Activated T-cell treated with anti-CD3 and anti-CD28 coated beads, Interleukin-2, amount 50 U/mL, for 72 hours (primary cell): ENCODE results near the gene CDH2. TPM values are rescaled to one million over a fixed set of nuclear protein-coding genes. Genes with fewer than 3 reads are reported as not detected.

Experiments
- ATAC-seq, 2 donors: fragments of 150-1000 bp; cut with Tn5 transposase; replicated peaks in 1 of 2; 2 replicates each; pipeline ENCODE4 v1.10.0; 2021; ENCODE audit warnings: moderate library complexity in 2 of 2, mild to moderate bottlenecking in 1 of 2
- DNase-seq, 2 donors: peaks; one replicate each; pipeline ENCODE4 v3.0.0; 2021 to 2022; ENCODE audit warnings: mixed read lengths in 1 of 2
- H3K27ac Mint-ChIP-seq: one replicate; pipeline ENCODE4 v1.8.0; 2022; ENCODE audit warnings: mild to moderate bottlenecking, moderate library complexity, mixed read lengths
- H3K27me3 Mint-ChIP-seq: one replicate; pipeline ENCODE4 v1.8.0; 2022; ENCODE audit warnings: low read depth, mixed read lengths
- H3K36me3 Mint-ChIP-seq, 2 donors: one replicate each; pipeline ENCODE4 v1.8.0; 2022; ENCODE audit warnings: mixed read lengths in 2 of 2, mild to moderate bottlenecking in 1 of 2; ENCODE audit not compliant: insufficient read depth in 2 of 2
- H3K4me1 Mint-ChIP-seq: one replicate; pipeline ENCODE4 v1.8.0; 2022; ENCODE audit warnings: low read depth, mixed read lengths
- H3K4me3 Mint-ChIP-seq, 2 donors: one replicate each; pipeline ENCODE4 v1.8.0; 2022; ENCODE audit warnings: mild to moderate bottlenecking in 2 of 2, mixed read lengths in 2 of 2, moderate library complexity in 2 of 2
- H3K9me3 Mint-ChIP-seq, 2 donors: one replicate each; pipeline ENCODE4 v1.8.0; 2022; ENCODE audit warnings: mixed read lengths in 2 of 2
- total RNA-seq, 2 donors: library from RNA; stranded (reverse); gene quantifications; one replicate each; pipeline ENCODE4 v1.2.3, GENCODE V29; 2022

The CDH2 gene
- total RNA-seq, 2 donors from 2014 or later, result 0.07 TPM; not detected in 1

GRCh38 chr18:28086670-28087552, 90.0 kb downstream of the CDH2 start:
- no peak for ATAC-seq
- Mint-ChIP-seq H3K27me3 (no peaks in the 10 kb centered on the region), H3K27ac (no peak overlapping the region), H3K9me3 (peaks cover 3 to 6% of the 10 kb centered on the region in 2 donors), H3K36me3 (peaks cover 0 to 1% of the 10 kb centered on the region in 2 donors), H3K4me1 (no peaks in the 10 kb centered on the region), H3K4me3 (no peak overlapping the region)
- DNase-seq, result no peak

- H3K4me1 Mint-ChIP-seq, result no peaks in the 10 kb centered on the region
- DNase-seq (no peak), ATAC-seq (no peak)
- no peaks in the 10 kb centered on the region for H3K27me3 Mint-ChIP-seq
- H3K36me3 Mint-ChIP-seq, result peaks cover 0 to 1% of the 10 kb centered on the region in 2 donors
- no peak overlapping the region for H3K4me3 Mint-ChIP-seq
- H3K27ac Mint-ChIP-seq, result no peak overlapping the region
- peaks cover 3 to 6% of the 10 kb centered on the region in 2 donors for H3K9me3 Mint-ChIP-seq
Observed at GRCh38 chr18:28081516-28081915, 95.4 kb downstream of the CDH2 start.

DNA sequence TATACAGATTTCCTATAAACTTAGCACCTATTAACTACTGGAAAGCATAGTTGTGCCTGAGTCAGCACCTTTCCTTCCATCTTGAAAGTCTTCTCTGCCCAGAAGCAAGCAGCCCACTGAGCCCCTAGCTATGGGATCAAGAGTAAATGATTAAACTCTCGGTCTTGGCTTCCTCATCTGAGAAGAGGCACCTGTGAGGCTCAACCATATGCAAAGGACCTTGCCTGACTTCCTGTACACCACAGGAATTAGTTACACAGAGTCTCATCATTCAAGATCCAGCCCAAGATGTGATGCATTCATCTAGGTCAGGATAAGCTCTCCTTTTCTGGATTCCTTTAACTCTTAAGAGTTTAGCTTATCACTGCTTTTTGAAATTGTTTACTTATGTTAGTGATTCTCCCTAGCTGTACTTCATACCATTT, 96.0 kb downstream of the CDH2 start:
- no peak overlapping the region for H3K27ac Mint-ChIP-seq
- H3K4me3 Mint-ChIP-seq, result no peak overlapping the region
- DNase-seq (no peak), ATAC-seq (no peak)
- no peaks in the 10 kb centered on the region for H3K4me1 Mint-ChIP-seq
- H3K36me3 Mint-ChIP-seq, result peaks cover 0 to 1% of the 10 kb centered on the region in 2 donors
- no peaks in the 10 kb centered on the region for H3K27me3 Mint-ChIP-seq
- peaks cover 3 to 6% of the 10 kb centered on the region in 2 donors for H3K9me3 Mint-ChIP-seq

- Mint-ChIP-seq H3K27ac (no peak overlapping the region), H3K4me3 (no peak overlapping the region), H3K4me1 (no peaks in the 10 kb centered on the region), H3K27me3 (no peaks in the 10 kb centered on the region), H3K9me3 (peaks cover 0 to 2% of the 10 kb centered on the region in 2 donors), H3K36me3 (no peaks in the 10 kb centered on the region)
- ATAC-seq (no peak), DNase-seq (no peak)
Observed at GRCh38 chr18:28079883-28080282, 97.0 kb downstream of the CDH2 start.

DNA sequence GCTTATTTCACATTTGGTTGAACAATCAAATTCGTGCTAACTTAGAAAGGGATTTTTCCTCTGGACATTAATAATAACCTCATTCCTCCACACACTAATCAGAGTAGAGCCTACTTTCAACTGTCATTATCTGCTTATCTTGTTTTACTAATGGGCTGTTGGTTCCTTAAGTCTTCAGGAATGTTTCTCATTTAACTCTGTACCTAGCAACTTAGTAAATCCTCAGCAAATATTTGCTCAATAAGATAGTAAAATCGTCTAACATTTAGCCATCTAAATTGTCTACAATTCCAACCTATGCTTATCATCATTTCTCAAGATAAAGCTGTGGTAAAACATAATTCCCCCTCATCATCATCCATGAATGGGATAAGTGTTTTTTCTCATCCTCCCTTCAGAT, 98.1 kb downstream of the CDH2 start:
- Mint-ChIP-seq H3K36me3 (no peaks in the 10 kb centered on the region), H3K9me3 (peaks cover 0 to 2% of the 10 kb centered on the region in 2 donors), H3K4me1 (no peaks in the 10 kb centered on the region), H3K4me3 (no peak overlapping the region), H3K27me3 (no peaks in the 10 kb centered on the region), H3K27ac (no peak overlapping the region)
- DNase-seq, result no peak
- no peak for ATAC-seq

DNA sequence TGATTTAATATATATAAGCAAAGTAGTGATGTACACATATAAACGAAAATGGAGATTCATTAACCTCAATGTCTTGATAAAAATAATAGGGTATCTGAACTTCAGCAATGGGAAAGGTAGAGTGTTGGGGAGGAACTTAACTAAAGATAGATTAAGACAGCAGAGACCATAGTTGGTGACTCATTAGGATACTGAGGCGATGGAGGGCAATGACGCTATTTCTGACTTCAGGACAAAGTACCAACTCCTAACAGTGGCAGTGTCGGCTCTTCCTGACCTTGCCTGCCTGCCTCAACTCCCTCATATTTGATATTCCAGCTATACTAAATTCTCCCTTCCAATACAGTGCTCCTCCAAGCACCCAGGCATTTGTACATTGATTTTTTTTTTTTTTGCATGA, 98.6 kb downstream of the CDH2 start:
- Mint-ChIP-seq H3K27me3 (no peaks in the 10 kb centered on the region), H3K9me3 (peaks cover 0 to 2% of the 10 kb centered on the region in 2 donors), H3K36me3 (no peaks in the 10 kb centered on the region), H3K4me3 (no peak overlapping the region), H3K4me1 (no peaks in the 10 kb centered on the region), H3K27ac (no peak overlapping the region)
- DNase-seq, result no peak
- no peak for ATAC-seq

GRCh38 chr18:28075501-28075900, 101.4 kb downstream of the CDH2 start:
- DNase-seq (no peak), ATAC-seq (no peak)
- Mint-ChIP-seq H3K4me1 (no peaks in the 10 kb centered on the region), H3K36me3 (no peaks in the 10 kb centered on the region), H3K27me3 (no peaks in the 10 kb centered on the region), H3K27ac (no peak overlapping the region), H3K9me3 (peaks cover 0 to 8% of the 10 kb centered on the region in 2 donors), H3K4me3 (no peak overlapping the region)

DNA sequence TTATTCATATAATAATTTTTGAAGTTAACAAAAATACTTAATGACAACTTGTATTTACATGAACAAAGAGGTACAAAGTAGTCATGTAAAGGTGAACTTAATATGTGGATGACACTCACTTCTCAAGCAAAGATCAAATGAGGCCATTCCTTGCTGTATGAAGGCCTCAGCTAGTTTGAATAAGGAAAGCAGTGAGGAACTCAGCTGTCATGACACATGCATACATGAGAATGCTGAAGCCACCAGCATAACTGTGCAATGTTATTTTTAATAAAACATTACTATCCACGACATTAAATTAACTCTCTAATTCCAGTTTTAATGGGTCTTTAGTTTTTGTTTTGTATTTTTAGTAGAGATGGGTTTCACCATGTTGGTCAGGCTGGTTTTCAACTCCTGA, 102.9 kb downstream of the CDH2 start:
- Mint-ChIP-seq H3K36me3 (no peaks in the 10 kb centered on the region), H3K27me3 (no peaks in the 10 kb centered on the region), H3K9me3 (peaks cover 0 to 14% of the 10 kb centered on the region in 2 donors), H3K27ac (no peak overlapping the region), H3K4me3 (no peak overlapping the region), H3K4me1 (no peaks in the 10 kb centered on the region)
- DNase-seq, result no peak
- no peak for ATAC-seq

GRCh38 chr18:28073658-28074057, 103.3 kb downstream of the CDH2 start:
- H3K4me3 Mint-ChIP-seq, result no peak overlapping the region
- no peaks in the 10 kb centered on the region for H3K27me3 Mint-ChIP-seq
- DNase-seq (no peak), ATAC-seq (no peak)
- H3K4me1 Mint-ChIP-seq, result no peaks in the 10 kb centered on the region
- H3K27ac Mint-ChIP-seq, result no peak overlapping the region
- H3K36me3 Mint-ChIP-seq, result no peaks in the 10 kb centered on the region
- H3K9me3 Mint-ChIP-seq, result peaks cover 0 to 14% of the 10 kb centered on the region in 2 donors

- H3K4me3 Mint-ChIP-seq, result no peak overlapping the region
- peaks cover 0 to 18% of the 10 kb centered on the region in 2 donors for H3K9me3 Mint-ChIP-seq
- no peaks in the 10 kb centered on the region for H3K4me1 Mint-ChIP-seq
- no peaks in the 10 kb centered on the region for H3K36me3 Mint-ChIP-seq
- no peak for ATAC-seq
- DNase-seq, result no peak
- no peaks in the 10 kb centered on the region for H3K27me3 Mint-ChIP-seq
- H3K27ac Mint-ChIP-seq, result no peak overlapping the region
Observed at GRCh38 chr18:28071199-28071598, 105.7 kb downstream of the CDH2 start.

GRCh38 chr18:28068207-28068606, 108.7 kb downstream of the CDH2 start:
- Mint-ChIP-seq H3K27me3 (no peaks in the 10 kb centered on the region), H3K9me3 (peaks cover 1 to 15% of the 10 kb centered on the region in 2 donors), H3K36me3 (no peaks in the 10 kb centered on the region), H3K4me1 (no peaks in the 10 kb centered on the region), H3K4me3 (no peak overlapping the region), H3K27ac (no peak overlapping the region)
- ATAC-seq, result no peak
- DNase-seq, result no peak

DNA sequence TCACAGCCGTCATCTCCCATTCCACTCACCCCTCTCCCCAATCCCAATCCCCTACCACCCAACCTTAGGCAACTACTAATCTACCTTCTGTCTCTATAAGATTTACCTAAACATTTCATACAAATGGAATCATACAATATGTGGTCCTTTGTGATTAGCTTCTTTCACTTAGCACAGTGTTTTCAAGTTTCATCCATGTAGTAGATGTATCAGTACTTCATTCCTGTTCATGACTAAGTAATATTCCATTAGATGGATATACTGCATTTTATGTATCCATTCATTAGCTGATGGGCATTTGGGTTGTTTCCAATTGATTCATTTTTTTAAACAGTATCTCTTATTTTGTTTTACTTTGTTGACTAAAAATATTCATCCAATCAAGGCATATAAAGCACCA, 109.6 kb downstream of the CDH2 start:
- no peak for ATAC-seq
- H3K4me1 Mint-ChIP-seq, result no peaks in the 10 kb centered on the region

GRCh38 chr18:28065793-28066186, 111.1 kb downstream of the CDH2 start:
- ATAC-seq (no peak), DNase-seq (no peak)
- Mint-ChIP-seq H3K36me3 (peaks cover 1 to 2% of the 10 kb centered on the region in 2 donors), H3K9me3 (peaks cover 1 to 11% of the 10 kb centered on the region in 2 donors), H3K27me3 (no peaks in the 10 kb centered on the region), H3K4me1 (no peaks in the 10 kb centered on the region), H3K4me3 (no peak overlapping the region), H3K27ac (no peak overlapping the region)

More for the DNA sequence above, 109.6 kb downstream of the CDH2 start:
- H3K4me3 Mint-ChIP-seq, result no peak overlapping the region
- H3K36me3 Mint-ChIP-seq, result peaks cover 0 to 1% of the 10 kb centered on the region in 2 donors
- H3K27ac Mint-ChIP-seq, result no peak overlapping the region
- peaks cover 1 to 15% of the 10 kb centered on the region in 2 donors for H3K9me3 Mint-ChIP-seq
- no peak for DNase-seq
- no peaks in the 10 kb centered on the region for H3K27me3 Mint-ChIP-seq
